Measurements from ENCODE around the gene GTPBP3. TPM values are rescaled to one million over a fixed set of nuclear protein-coding genes. Genes with fewer than 3 reads are reported as not detected.

The GTPBP3 gene
- total and polyA plus RNA-seq, 2 experiments from 2014 or later, result 34.9 to 95.6 TPM

DNA sequence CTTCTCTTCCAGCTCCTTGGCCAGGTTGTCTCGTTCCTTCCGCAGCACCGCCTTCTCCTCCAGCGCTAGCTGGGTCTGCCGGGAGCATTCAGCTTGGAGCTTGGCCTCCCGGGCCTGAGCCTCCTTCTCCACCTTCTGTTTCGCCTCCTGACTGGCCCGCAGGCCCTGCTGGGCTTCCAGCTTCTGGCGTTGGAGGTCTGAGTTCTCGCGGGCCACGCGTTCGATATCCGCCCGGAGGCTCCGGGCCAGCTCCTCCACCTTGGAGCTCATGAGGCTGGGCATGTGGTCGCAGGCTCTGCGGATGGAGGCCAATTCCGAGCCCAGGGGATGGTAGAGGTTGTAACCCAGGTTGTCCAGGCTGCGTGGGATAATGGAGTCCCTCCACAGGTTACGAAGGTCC, 28.0 kb downstream of the GTPBP3 start:
- Histone ChIP-seq H3K4me3 (no peak overlapping the region), H3K27me3 (no peaks in the 10 kb centered on the region), H3K4me1 (ENCODE audit: low read depth) (no peaks in the 10 kb centered on the region), H3K9me3 (ENCODE audit: low read depth) (no peaks in the 10 kb centered on the region), H3K27ac (no peak overlapping the region), H3K36me3 (no peaks in the 10 kb centered on the region)
- TF ChIP-seq, protein P1, sequence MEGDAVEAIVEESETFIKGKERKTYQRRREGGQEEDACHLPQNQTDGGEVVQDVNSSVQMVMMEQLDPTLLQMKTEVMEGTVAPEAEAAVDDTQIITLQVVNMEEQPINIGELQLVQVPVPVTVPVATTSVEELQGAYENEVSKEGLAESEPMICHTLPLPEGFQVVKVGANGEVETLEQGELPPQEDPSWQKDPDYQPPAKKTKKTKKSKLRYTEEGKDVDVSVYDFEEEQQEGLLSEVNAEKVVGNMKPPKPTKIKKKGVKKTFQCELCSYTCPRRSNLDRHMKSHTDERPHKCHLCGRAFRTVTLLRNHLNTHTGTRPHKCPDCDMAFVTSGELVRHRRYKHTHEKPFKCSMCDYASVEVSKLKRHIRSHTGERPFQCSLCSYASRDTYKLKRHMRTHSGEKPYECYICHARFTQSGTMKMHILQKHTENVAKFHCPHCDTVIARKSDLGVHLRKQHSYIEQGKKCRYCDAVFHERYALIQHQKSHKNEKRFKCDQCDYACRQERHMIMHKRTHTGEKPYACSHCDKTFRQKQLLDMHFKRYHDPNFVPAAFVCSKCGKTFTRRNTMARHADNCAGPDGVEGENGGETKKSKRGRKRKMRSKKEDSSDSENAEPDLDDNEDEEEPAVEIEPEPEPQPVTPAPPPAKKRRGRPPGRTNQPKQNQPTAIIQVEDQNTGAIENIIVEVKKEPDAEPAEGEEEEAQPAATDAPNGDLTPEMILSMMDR (IDR thresholded peaks at IDR 0.05; ENCODE audit: low read depth, low read length), result no peak
- DNase-seq (ENCODE audit: low read depth in 1 of 2, low spot score in 1 of 2), result no peak

DNA sequence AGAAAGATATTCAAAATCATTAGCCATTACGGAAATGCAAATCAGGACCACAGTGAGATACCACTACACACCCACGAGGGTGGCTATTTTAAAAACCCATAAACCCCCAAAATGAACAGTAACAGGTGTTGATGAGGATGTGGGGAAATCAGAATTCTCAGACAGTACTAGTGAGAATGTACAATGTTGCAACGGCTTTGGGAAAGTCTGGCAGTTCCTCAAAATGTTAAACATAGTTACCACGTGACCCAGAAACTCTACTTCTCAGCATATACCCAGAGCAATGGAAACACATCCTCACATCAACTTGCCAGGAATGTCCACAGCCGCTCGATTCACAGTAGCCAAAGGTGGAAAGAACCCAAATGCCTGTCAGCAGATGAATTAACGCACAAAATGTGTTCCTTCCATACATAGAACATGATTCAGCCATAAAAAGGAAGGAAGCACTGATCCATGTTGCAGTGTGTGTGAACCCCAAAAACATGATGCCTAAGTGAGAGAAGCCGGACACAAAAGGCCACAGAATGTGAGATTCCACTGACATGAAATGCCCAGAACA, 32.8 kb downstream of the GTPBP3 start:
- TF ChIP-seq, protein P1 (IDR thresholded peaks at IDR 0.05; ENCODE audit: low read depth, low read length), result no peak

DNA sequence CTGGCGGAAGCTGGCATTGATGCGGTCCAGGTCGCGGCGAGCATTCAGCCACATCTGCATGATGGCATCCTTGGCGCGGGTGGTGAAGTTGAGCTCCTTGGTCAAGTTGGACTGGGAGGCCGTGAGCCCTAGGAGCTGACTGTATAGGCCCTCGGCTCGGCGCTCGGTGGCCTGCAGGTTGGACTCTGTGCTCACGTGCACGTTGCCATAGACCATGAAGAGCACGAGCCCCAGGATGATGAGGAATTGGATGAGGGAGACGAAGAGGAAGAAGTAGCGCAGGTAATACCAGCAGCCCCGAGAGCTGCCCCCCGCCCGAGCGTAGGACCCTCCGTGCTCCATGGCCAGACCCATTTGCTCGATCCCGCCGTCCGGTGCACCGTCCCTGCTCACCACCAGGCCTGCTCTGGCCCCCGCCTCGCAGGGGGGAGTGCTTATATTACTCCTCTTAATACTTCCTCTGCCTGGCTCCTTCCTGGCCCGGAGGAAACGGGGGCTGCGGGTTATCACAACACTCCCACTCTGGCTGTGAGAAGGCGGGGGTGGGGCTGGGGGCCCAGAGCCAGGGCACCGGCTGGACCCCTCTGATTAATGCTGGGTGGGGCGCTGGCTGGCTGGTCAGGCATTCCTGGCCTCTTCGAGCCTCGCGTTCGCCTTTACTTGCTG, 39.7 kb downstream of the GTPBP3 start, which contains the start of gene PLVAP:
TSS of gene PLVAP (minus strand) at position 408 of the 666 bp plus-strand sequence. CDS start at position 354, 54 bp downstream.
- TF ChIP-seq, protein P1 (IDR thresholded peaks at IDR 0.05; ENCODE audit: low read depth, low read length), result no peak
- DNase-seq (ENCODE audit: low read depth in 1 of 2, low spot score in 1 of 2), result no peak
- Histone ChIP-seq H3K27me3 (no peaks in the 10 kb centered on the region), H3K27ac (no peak within 1 kb of the TSS), H3K4me3 (no peak within 1 kb of the TSS), H3K9me3 (ENCODE audit: low read depth) (no peaks in the 10 kb centered on the region), H3K4me1 (ENCODE audit: low read depth) (no peaks in the 10 kb centered on the region), H3K36me3 (no peaks in the 10 kb centered on the region)

More for the DNA sequence above, 32.8 kb downstream of the GTPBP3 start:
- no peaks in the 10 kb centered on the region for H3K36me3 ChIP-seq
- H3K9me3 ChIP-seq (ENCODE audit: low read depth), result no peaks in the 10 kb centered on the region
- H3K4me3 ChIP-seq, result no peak overlapping the region
- H3K27me3 ChIP-seq, result no peaks in the 10 kb centered on the region
- H3K4me1 ChIP-seq (ENCODE audit: low read depth), result no peaks in the 10 kb centered on the region
- peak in 1 of 2 donors; percentile 93 for DNase-seq (ENCODE audit: low read depth in 1 of 2, low spot score in 1 of 2)
- H3K27ac ChIP-seq, result no peak overlapping the region

DNA sequence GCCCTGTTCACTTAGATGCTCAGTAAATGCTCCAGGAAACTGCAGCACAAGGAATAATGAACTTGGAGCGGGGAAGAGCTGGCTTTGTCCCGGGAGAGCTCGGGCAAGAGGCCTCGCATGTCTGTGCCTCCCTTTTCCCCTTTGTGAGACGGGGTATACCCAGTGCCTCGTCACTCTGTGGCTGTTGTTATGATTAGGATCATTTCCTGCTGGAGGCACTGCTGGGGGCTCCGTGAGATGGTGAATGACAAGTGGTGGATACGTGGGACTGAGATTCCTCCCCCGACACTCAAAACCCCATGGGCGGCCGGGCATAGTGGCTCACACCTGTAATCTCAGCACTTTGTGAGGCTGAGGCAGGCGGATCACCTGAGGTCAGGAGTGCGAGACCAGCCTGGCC, 40.9 kb downstream of the GTPBP3 start:
- no peaks in the 10 kb centered on the region for H3K27me3 ChIP-seq
- TF ChIP-seq, protein P1 (IDR thresholded peaks at IDR 0.05; ENCODE audit: low read depth, low read length), result no peak
- no peaks in the 10 kb centered on the region for H3K9me3 ChIP-seq (ENCODE audit: low read depth)
- no peak overlapping the region for H3K27ac ChIP-seq
- H3K4me3 ChIP-seq, result no peak overlapping the region
- H3K4me1 ChIP-seq (ENCODE audit: low read depth), result no peaks in the 10 kb centered on the region
- no peak for DNase-seq (ENCODE audit: low read depth in 1 of 2, low spot score in 1 of 2)
- no peaks in the 10 kb centered on the region for H3K36me3 ChIP-seq

DNA sequence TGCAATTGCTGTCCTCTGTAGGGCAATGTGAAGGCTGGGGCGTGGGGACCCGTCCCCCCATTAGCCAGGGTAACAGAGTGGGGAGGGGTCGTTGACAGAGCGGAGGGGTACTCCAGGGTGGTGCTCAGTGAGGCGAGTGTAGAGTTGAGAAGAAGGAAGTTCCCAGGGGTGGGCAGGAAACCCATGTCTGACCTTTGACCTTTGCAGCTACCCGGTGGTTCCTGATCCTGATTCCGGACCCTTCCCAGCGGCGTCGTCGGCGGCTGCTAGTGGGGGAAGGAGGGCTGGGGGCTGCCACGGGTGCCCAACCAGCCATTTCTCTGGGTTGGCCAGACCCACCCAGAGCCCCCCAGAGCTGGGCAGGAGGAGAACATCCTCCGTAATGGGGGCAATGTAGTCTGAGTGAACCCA, 41.9 kb downstream of the GTPBP3 start:
- Histone ChIP-seq H3K27ac (peak overlapping the region; percentile 12), H3K9me3 (ENCODE audit: low read depth) (no peaks in the 10 kb centered on the region), H3K4me3 (no peak overlapping the region), H3K36me3 (no peaks in the 10 kb centered on the region), H3K27me3 (no peaks in the 10 kb centered on the region), H3K4me1 (ENCODE audit: low read depth) (no peaks in the 10 kb centered on the region)
- TF ChIP-seq, protein P1 (IDR thresholded peaks at IDR 0.05; ENCODE audit: low read depth, low read length), result no peak
- DNase-seq (ENCODE audit: low read depth in 1 of 2, low spot score in 1 of 2), result peak in 1 of 2 donors; percentile 49

Data from cardiac muscle cell (in vitro differentiated cells and primary cell).